Panc1 (cell line): ENCODE results near the gene DTNBP1. TPM values are rescaled to one million over a fixed set of nuclear protein-coding genes. Genes with fewer than 3 reads are reported as not detected.

Source experiments
- ATAC-seq: fragments of 200-7000 bp; cut with Tn5 transposase; 2 replicates; pipeline ENCODE4 v1.9.1; 2020; ENCODE audit warnings: mild to moderate bottlenecking, moderate library complexity
- BruUV-seq: library from RNA; stranded (reverse); fragments of 400-500 nt; replicated peaks from 2 replicates; lab custom pipeline; 2021; lab: Mats Ljungman, UMichigan
- CTCF ChIA-PET: fragments of 300-600 bp; sonication (Branson Sonifier 250); formaldehyde crosslinking; loops from one replicate; lab custom pipeline; 2022; ENCODE audit warnings: antibody characterized with exemption; lab: Charles Lee
- POLR2A ChIA-PET: fragments of 300-600 bp; sonication (Branson Sonifier 250); formaldehyde crosslinking; loops from one replicate; lab custom pipeline; 2022; ENCODE audit warnings: antibody characterized with exemption; lab: Charles Lee
- DNase-seq: peaks from one replicate; pipeline ENCODE4 v3.0.0-alpha.2; 2010; ENCODE audit warnings: low read depth, low spot score
- H3K27ac ChIP-seq: 2 replicates; pipeline ENCODE4 v1.5.1; 2011; ENCODE audit warnings: mild to moderate bottlenecking, low read length, inconsistent platforms
- H3K27me3 ChIP-seq: fragments of 200-500 bp; sonication (Bioruptor generic); 2 replicates; pipeline ENCODE4 v1.6.0; 2014; ENCODE audit warnings: low read length, inconsistent platforms; ENCODE audit not compliant: control insufficient read depth, insufficient read depth
- H3K36me3 ChIP-seq: fragments of 200-500 bp; sonication (Bioruptor generic); 2 replicates; pipeline ENCODE4 v1.5.1; 2014; ENCODE audit warnings: inconsistent platforms, mild to moderate bottlenecking, low read length, moderate library complexity; ENCODE audit not compliant: control insufficient read depth, insufficient read depth
- H3K4me1 ChIP-seq: 2 replicates; pipeline ENCODE4 v1.5.1; 2011; ENCODE audit warnings: inconsistent platforms, mild to moderate bottlenecking, low read length, moderate library complexity; ENCODE audit not compliant: control insufficient read depth, insufficient read depth
- H3K4me3 ChIP-seq, 2 experiments: 2 replicates each; pipeline ENCODE4 v1.5.1; 2011 to 2012; ENCODE audit warnings: low read depth in 2 of 2, low read length in 2 of 2, mild to moderate bottlenecking in 2 of 2, inconsistent platforms in 1 of 2, moderate library complexity in 1 of 2
- H3K9me3 ChIP-seq: fragments of 200-500 bp; sonication (Bioruptor generic); 2 replicates; pipeline ENCODE4 v1.5.1; 2014; ENCODE audit warnings: low read depth, mild to moderate bottlenecking, inconsistent platforms, low read length, moderate library complexity; ENCODE audit not compliant: control insufficient read depth, insufficient read depth
- CTCF ChIP-seq: fragments of 450-650 bp; IDR thresholded peaks from 2 replicates; pipeline ENCODE4 v1.5.1; 2017; ENCODE audit warnings: mild to moderate bottlenecking
- POLR2AphosphoS5 ChIP-seq: IDR thresholded peaks from 2 replicates; pipeline ENCODE4 v1.6.1; 2012; ENCODE audit warnings: mild to moderate bottlenecking, low read depth, low read length, moderate library complexity
- REST ChIP-seq, 2 experiments: IDR thresholded peaks; 2 replicates each; pipeline ENCODE4 v1.6.1; 2011 to 2012; ENCODE audit warnings: low read depth in 2 of 2, control low read depth in 1 of 2, low read length in 1 of 2, mild to moderate bottlenecking in 1 of 2, moderate library complexity in 1 of 2; ENCODE audit not compliant: insufficient read depth in 1 of 2
- SIN3A ChIP-seq: IDR thresholded peaks from 2 replicates; pipeline ENCODE4 v1.6.1; 2012; ENCODE audit warnings: low read depth, mild to moderate bottlenecking, low read length, moderate library complexity, borderline replicate concordance; ENCODE audit not compliant: insufficient read depth
- TCF7L2 ChIP-seq: IDR thresholded peaks from 2 replicates; pipeline ENCODE4 v1.6.1; 2011; ENCODE audit warnings: mild to moderate bottlenecking, low read depth, low read length, inconsistent platforms
- in situ Hi-C: cut with HindIII; loops from 2 replicates; pipeline ENCODE4 v1.10.0; 2016; ENCODE audit warnings: low sequenced_read_pairs, low pct_unique_long_range_greater_than_20kb
- intact Hi-C: fragments of 100-400 bp; cut with micrococcal nuclease; formaldehyde crosslinking; loops from one replicate; pipeline ENCODE4 v1.10.0; 2022; ENCODE audit not compliant: unreplicated experiment
- total RNA-seq: library from RNA; stranded (reverse); gene quantifications from one replicate; pipeline ENCODE4 v1.2.1, GENCODE V29; 2021; ENCODE audit not compliant: unreplicated experiment

Gene DTNBP1
- total RNA-seq, 1 experiment from 2014 or later: 29.3 TPM

GRCh38 chr6:15531973-15532372 is 130.9 kb downstream of the DTNBP1 start:
- TF ChIP-seq TCF7L2 (no peak), SIN3A (no peak), CTCF (no peak), REST (IDR thresholded peaks at IDR 0.05; ENCODE audit: insufficient read depth in 1 of 2, low read depth in 2 of 2, low read length in 1 of 2) (no peak), POLR2AphosphoS5 (no peak)
- ChIA-PET CTCF (no interaction called here), POLR2A (interaction anchor here (0.6 kb wide), 1 partner anchor 52 kb away, joined by 3 read pairs; no protein-coding TSS in a partner anchor)
- in situ Hi-C loops: no loop called here
- BruUV-seq: no TSS peak
- intact Hi-C loops: no loop called here
- H3K9me3 ChIP-seq: no peaks in the 10 kb centered on the region
- ATAC-seq: no peak
- H3K27me3 ChIP-seq: no peaks in the 10 kb centered on the region
- H3K4me1 ChIP-seq: no peaks in the 10 kb centered on the region
- H3K36me3 ChIP-seq: peaks cover 2% of the 10 kb centered on the region; the same call in 1 of the 2 replicates
- no peak for DNase-seq
- no peak overlapping the region for H3K27ac ChIP-seq
- H3K4me3 ChIP-seq: no peak overlapping the region

- TF ChIP-seq SIN3A (no peak), CTCF (no peak), POLR2AphosphoS5 (no peak), TCF7L2 (no peak), REST (IDR thresholded peaks at IDR 0.05; ENCODE audit: insufficient read depth in 1 of 2, low read depth in 2 of 2, low read length in 1 of 2) (no peak)
- intact Hi-C loops: no loop called here
- no TSS peak for BruUV-seq
- CTCF ChIA-PET: no interaction called here
- Histone ChIP-seq H3K36me3 (peaks cover 2% of the 10 kb centered on the region; the same call in 1 of the 2 replicates), H3K27me3 (no peaks in the 10 kb centered on the region), H3K9me3 (no peaks in the 10 kb centered on the region), H3K4me3 (no peak overlapping the region), H3K4me1 (no peaks in the 10 kb centered on the region), H3K27ac (no peak overlapping the region)
- POLR2A ChIA-PET: no interaction called here
- in situ Hi-C loops: no loop called here
- no peak for DNase-seq
- ATAC-seq: no peak
Observed at GRCh38 chr6:15530411-15530810, 132.4 kb downstream of the DTNBP1 start.
